ENCODE measurements around the gene ABHD16A. TPM values are rescaled to one million over a fixed set of nuclear protein-coding genes. Genes with fewer than 3 reads are reported as not detected.
"Not testable (repeated sequence)": the region's sequence is repeated elsewhere in the genome, so short reads cannot be mapped to it uniquely, and the experiment has no call there.

The ABHD16A gene
- polyA plus RNA-seq, 1 donor from 2014 or later = 40.1 TPM

DNA sequence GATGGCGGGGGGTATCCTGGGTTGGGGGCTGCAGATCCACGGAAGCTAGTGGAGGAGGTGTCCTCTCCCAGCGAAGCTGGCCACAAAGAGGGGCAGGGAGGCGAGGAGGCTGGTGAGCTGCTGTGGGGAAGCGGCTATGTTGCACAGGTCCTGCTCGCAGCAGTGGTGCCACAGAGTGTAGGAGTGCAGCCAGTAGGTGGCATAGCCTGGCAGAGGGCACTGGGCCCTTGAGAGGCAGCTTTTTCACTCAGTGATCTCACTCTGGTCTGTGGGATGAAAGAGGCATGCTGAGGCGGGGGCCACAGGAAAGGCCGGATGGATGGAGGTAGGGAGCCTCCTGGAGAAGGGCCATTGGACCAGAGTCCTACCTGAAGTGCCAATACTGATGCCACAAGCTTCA, 9.2 kb upstream of the ABHD16A start:
- Mint-ChIP-seq H3K4me3 (no peak overlapping the region), H3K27me3 (peaks cover 8% of the 10 kb centered on the region), H3K9me3 (no peaks in the 10 kb centered on the region), H3K27ac (peak overlapping the region in 2 of 3 donors; percentile 5 to 83), H3K4me1 (peaks cover 9 to 18% (median 16%) of the 10 kb centered on the region in 3 donors), H3K36me3 (peaks cover 3% of the 10 kb centered on the region)

DNA sequence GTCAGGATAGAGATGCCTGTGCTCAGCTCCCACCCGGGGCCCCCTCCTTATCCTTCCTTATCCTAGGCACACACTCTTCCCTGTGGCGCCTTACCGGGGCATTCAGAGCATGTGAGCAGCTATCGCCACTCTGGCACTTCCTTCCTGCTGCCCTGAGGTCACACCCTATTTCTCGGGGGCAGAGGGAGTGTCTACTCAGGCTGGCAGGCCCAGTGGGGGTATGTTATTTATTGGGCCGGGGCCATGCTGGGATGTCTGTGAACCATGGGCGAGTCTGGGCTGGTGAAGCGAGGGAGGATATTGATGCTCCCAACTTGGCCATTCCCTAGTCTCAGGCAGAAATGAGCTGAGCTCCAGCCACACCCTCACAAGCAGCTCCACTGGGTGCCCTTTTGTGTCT, 8.1 kb upstream of the ABHD16A start:
- Mint-ChIP-seq H3K36me3 (peaks cover 3% of the 10 kb centered on the region), H3K9me3 (no peaks in the 10 kb centered on the region), H3K4me3 (peak overlapping the region in 3 of 4 donors; percentile 52 to 85 (median 57)), H3K27me3 (peaks cover 8% of the 10 kb centered on the region), H3K27ac (no peak overlapping the region), H3K4me1 (peaks cover 9 to 18% (median 16%) of the 10 kb centered on the region in 3 donors)

GRCh38 chr6:31710523-31711219, 7.5 kb upstream of the ABHD16A start:
- H3K9me3 Mint-ChIP-seq = no peaks in the 10 kb centered on the region
- H3K27me3 Mint-ChIP-seq = peaks cover 8% of the 10 kb centered on the region
- H3K4me3 Mint-ChIP-seq = peak overlapping the region in 1 of 4 donors; percentile 85
- H3K4me1 Mint-ChIP-seq = peaks cover 9 to 18% (median 16%) of the 10 kb centered on the region in 3 donors
- peaks cover 3% of the 10 kb centered on the region for H3K36me3 Mint-ChIP-seq
- no peak overlapping the region for H3K27ac Mint-ChIP-seq

- H3K27ac Mint-ChIP-seq = not testable (repeated sequence)
- peaks cover 9 to 18% (median 16%) of the 10 kb centered on the region in 3 donors for H3K4me1 Mint-ChIP-seq
Measured at GRCh38 chr6:31709157-31709556, 6.0 kb upstream of the ABHD16A start.

DNA sequence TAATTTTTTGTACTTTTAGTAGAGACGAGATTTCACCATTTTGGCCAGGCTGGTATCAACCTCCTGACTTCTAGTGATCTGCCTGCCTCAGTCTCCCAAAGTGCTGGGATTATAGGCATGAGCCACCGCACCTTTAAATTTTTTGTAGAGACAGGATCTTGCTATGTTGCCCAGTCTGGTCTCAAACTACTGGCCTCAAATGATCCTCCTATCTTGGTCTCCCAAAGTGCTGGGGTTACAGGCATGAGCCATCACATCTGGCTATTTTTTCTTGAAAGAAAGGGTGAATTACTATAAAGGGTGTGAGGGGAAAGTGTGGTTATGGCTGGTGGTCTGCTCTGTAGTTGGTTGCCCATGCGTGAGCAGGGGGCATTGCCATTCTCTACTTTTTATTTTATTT, 5.1 kb upstream of the ABHD16A start:
- Mint-ChIP-seq H3K36me3 (peaks cover 3% of the 10 kb centered on the region), H3K9me3 (no peaks in the 10 kb centered on the region), H3K4me1 (peaks cover 12 to 21% (median 17%) of the 10 kb centered on the region in 3 donors), H3K27ac (no peak overlapping the region), H3K27me3 (peaks cover 8% of the 10 kb centered on the region), H3K4me3 (no peak overlapping the region)

More at GRCh38 chr6:31709157-31709556, 6.0 kb upstream of the ABHD16A start:
- H3K9me3 Mint-ChIP-seq, H3K4me3 Mint-ChIP-seq, H3K27me3 Mint-ChIP-seq, H3K36me3 Mint-ChIP-seq: not testable (repeated sequence)

- Mint-ChIP-seq H3K4me3 (no peak overlapping the region), H3K4me1 (peaks cover 14 to 21% (median 17%) of the 10 kb centered on the region in 3 donors), H3K27me3 (peaks cover 8% of the 10 kb centered on the region), H3K36me3 (peaks cover 3% of the 10 kb centered on the region), H3K27ac (no peak overlapping the region), H3K9me3 (no peaks in the 10 kb centered on the region)
Measured at GRCh38 chr6:31707701-31708100, 4.6 kb upstream of the ABHD16A start.

DNA sequence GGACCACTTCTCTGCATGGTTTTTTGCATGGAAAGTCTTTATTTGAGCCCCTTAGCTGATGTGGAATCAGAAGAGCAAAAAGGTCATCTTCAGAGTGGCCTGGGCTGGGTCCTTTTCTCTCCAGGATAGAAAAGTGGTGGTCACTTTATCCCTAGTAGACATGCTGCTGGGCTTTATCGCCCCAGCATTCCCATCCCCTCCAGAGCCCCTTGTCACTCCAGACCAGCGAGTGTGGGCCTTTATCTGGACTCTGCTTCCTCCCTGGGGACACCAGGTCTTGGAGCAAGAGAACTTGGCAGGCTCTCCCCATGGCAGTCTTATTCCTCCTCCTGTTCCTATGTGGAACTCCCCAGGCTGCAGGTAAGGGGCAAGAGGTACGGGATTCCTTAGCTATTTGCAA, 3.5 kb upstream of the ABHD16A start, which contains the start of gene LY6G6F:
Gene LY6G6F (plus strand): TSS at position 268 of the 400 bp plus-strand sequence. CDS start 41 bp downstream, at position 309.
- no peaks in the 10 kb centered on the region for H3K9me3 Mint-ChIP-seq
- H3K4me3 Mint-ChIP-seq = peak within 1 kb of the TSS in 1 of 4 donors; percentile 42
- H3K4me1 Mint-ChIP-seq = peaks cover 5 to 22% (median 16%) of the 10 kb centered on the region in 3 donors
- H3K27ac Mint-ChIP-seq = peak within 1 kb of the TSS in 1 of 3 donors; percentile 10
- peaks cover 3% of the 10 kb centered on the region for H3K36me3 Mint-ChIP-seq
- H3K27me3 Mint-ChIP-seq = peaks cover 4% of the 10 kb centered on the region

DNA sequence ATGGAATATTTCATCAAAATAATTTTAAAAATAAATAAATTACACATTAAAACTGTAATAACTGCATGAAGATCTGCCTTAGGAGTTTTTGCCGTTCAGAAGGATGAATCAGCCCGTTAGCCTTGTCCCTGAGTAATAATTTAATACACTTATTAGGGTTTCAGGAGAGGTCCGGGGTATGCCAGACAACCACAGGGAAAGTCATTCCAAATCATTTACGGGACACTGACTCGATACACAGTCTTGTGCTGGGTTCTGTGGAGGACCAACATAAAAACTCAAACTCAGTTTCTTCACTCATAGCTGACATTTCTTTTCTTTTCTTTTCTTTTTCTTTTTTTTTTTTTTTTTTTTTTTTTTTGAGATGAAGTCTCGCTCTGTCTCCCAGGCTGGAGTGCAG, 2.8 kb upstream of the ABHD16A start:
- no peak overlapping the region for H3K27ac Mint-ChIP-seq
- H3K27me3 Mint-ChIP-seq = peaks cover 4% of the 10 kb centered on the region
- H3K4me3 Mint-ChIP-seq = peak overlapping the region in 1 of 4 donors; percentile 42
- peaks cover 3% of the 10 kb centered on the region for H3K36me3 Mint-ChIP-seq
- no peaks in the 10 kb centered on the region for H3K9me3 Mint-ChIP-seq
- H3K4me1 Mint-ChIP-seq = peaks cover 5 to 22% (median 17%) of the 10 kb centered on the region in 3 donors

- peak overlapping the region; percentile 81 to 98 (median 98) for H3K27ac Mint-ChIP-seq
Measured at GRCh38 chr6:31702405-31702818, 712 bp downstream of the ABHD16A start.

DNA sequence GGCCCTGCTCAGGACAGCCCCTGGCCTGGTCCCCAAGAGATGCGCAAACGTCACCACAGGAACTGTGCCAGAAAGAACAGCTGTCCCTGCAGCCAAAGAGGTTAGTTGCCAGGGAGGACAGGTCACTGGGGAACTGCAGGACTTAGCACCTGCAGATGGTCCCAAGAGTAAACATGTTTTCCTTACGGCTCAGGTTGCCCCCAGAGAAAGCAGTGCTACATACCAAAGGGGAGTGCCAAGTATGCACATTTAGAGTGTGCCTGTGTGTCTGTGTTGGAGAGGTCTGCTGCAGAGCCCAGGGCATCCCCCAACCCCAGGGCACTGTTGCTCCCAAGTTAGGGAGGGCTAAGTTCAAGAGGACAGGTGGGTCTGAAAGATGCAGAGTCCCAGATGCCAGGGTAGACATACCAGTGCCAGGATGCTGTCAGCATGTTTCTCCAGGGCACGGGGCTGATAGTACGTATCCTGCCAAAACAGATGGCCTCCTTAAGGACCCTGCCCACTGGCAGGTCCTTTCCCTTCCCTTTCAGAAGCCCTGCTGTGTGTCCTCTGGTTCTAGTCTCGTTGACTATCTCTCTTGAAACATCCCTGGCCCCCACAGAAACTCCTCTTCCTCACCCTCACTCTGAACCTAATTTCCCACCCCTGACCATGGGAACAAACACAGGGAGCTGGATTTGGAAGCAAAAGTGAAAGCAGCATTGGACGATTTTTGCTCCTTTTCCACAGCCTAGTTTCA, 1.3 kb downstream of the ABHD16A start:
- no peaks in the 10 kb centered on the region for H3K36me3 Mint-ChIP-seq
- H3K27ac Mint-ChIP-seq = peak overlapping the region; percentile 81 to 98 (median 98)
- peak overlapping the region; percentile 82 to 99 (median 98) for H3K4me3 Mint-ChIP-seq
- no peaks in the 10 kb centered on the region for H3K27me3 Mint-ChIP-seq
- peaks cover 5 to 22% (median 13%) of the 10 kb centered on the region in 3 donors for H3K4me1 Mint-ChIP-seq
- no peaks in the 10 kb centered on the region for H3K9me3 Mint-ChIP-seq

More at GRCh38 chr6:31702405-31702818, 712 bp downstream of the ABHD16A start:
- H3K4me1 Mint-ChIP-seq = peaks cover 5 to 22% (median 13%) of the 10 kb centered on the region in 3 donors
- H3K9me3 Mint-ChIP-seq = no peaks in the 10 kb centered on the region
- H3K36me3 Mint-ChIP-seq = no peaks in the 10 kb centered on the region
- H3K4me3 Mint-ChIP-seq = peak overlapping the region; percentile 82 to 99 (median 98)
- H3K27me3 Mint-ChIP-seq = no peaks in the 10 kb centered on the region

- Mint-ChIP-seq H3K4me3 (peak overlapping the region; percentile 41 to 99 (median 84)), H3K27ac (peak overlapping the region in 2 of 3 donors; percentile 8 to 67), H3K36me3 (no peaks in the 10 kb centered on the region), H3K27me3 (no peaks in the 10 kb centered on the region), H3K4me1 (peaks cover 5 to 22% (median 13%) of the 10 kb centered on the region in 3 donors), H3K9me3 (no peaks in the 10 kb centered on the region)
Measured at GRCh38 chr6:31700740-31701401, 2.3 kb downstream of the ABHD16A start.

DNA sequence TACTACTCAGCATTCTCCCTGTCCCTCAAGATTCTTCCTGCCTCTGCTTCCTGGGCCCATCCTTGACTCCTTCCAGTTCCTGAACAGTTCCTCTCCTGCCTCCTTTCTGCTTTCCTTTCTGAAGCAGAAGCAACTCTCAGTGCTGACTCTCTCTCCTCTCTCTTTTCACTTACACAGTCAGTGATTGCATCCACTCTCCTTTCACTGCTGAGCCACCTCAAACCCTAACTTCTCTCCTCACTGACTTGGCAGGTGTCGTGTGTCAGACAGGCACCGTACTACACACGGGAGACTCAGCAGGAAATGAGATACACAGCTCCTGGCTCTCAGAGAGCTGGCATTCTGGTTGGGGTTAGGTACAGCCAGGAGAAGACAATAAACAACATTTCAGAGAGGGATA, 5.6 kb downstream of the ABHD16A start:
- Mint-ChIP-seq H3K9me3 (no peaks in the 10 kb centered on the region), H3K4me3 (peak overlapping the region in 1 of 4 donors; percentile 41), H3K27me3 (no peaks in the 10 kb centered on the region), H3K27ac (peak overlapping the region; percentile 1 to 39 (median 36)), H3K36me3 (no peaks in the 10 kb centered on the region), H3K4me1 (peaks cover 0 to 18% (median 9%) of the 10 kb centered on the region in 3 donors)

GRCh38 chr6:31693535-31693934, 9.6 kb downstream of the ABHD16A start:
- peaks cover 8 to 17% (median 15%) of the 10 kb centered on the region in 3 donors for H3K4me1 Mint-ChIP-seq
- no peak overlapping the region for H3K4me3 Mint-ChIP-seq
- no peaks in the 10 kb centered on the region for H3K27me3 Mint-ChIP-seq
- no peaks in the 10 kb centered on the region for H3K36me3 Mint-ChIP-seq
- H3K27ac Mint-ChIP-seq = no peak overlapping the region
- no peaks in the 10 kb centered on the region for H3K9me3 Mint-ChIP-seq

GRCh38 chr6:31692886-31693285, 10.2 kb downstream of the ABHD16A start:
- no peaks in the 10 kb centered on the region for H3K36me3 Mint-ChIP-seq
- H3K27me3 Mint-ChIP-seq = no peaks in the 10 kb centered on the region
- H3K9me3 Mint-ChIP-seq = no peaks in the 10 kb centered on the region
- H3K27ac Mint-ChIP-seq = peak overlapping the region in 1 of 3 donors; percentile 35
- H3K4me1 Mint-ChIP-seq = peaks cover 8 to 17% (median 16%) of the 10 kb centered on the region in 3 donors
- H3K4me3 Mint-ChIP-seq = no peak overlapping the region

DNA sequence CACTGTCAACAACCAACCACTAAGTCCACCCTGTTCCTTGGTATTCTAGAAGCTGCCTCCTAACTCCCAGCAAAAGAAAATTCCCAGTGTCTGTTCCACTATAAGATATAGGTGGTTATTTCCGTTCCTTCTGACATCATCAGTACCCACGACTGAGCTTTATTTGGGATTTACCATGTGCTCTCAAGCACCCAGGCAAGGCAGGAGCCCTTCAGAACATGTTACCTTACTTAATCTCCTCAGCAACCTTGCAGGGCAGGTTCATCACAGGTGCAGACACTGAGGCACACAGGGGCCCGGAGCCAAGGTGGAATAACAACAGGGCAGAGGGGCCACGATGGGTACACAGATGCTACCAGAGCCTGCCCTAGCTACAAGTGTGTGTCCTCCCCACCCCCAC, 10.8 kb downstream of the ABHD16A start:
- H3K27ac Mint-ChIP-seq = no peak overlapping the region
- peaks cover 8 to 18% (median 17%) of the 10 kb centered on the region in 3 donors for H3K4me1 Mint-ChIP-seq
- no peaks in the 10 kb centered on the region for H3K27me3 Mint-ChIP-seq
- no peaks in the 10 kb centered on the region for H3K9me3 Mint-ChIP-seq
- no peaks in the 10 kb centered on the region for H3K36me3 Mint-ChIP-seq
- H3K4me3 Mint-ChIP-seq = no peak overlapping the region
